HG03439 (cell line): ENCODE data around the gene APOB.
"Not testable (repeated sequence)": the region's sequence is repeated elsewhere in the genome, so short reads cannot be mapped to it uniquely, and the experiment has no call there.

Experiments
- ATAC-seq: cut with Tn5 transposase; IDR thresholded peaks from one replicate; pipeline ENCODE4 v1.9.1; 2021; ENCODE audit warnings: mild to moderate bottlenecking, moderate library complexity; ENCODE audit not compliant: unreplicated experiment

APOB gene

DNA sequence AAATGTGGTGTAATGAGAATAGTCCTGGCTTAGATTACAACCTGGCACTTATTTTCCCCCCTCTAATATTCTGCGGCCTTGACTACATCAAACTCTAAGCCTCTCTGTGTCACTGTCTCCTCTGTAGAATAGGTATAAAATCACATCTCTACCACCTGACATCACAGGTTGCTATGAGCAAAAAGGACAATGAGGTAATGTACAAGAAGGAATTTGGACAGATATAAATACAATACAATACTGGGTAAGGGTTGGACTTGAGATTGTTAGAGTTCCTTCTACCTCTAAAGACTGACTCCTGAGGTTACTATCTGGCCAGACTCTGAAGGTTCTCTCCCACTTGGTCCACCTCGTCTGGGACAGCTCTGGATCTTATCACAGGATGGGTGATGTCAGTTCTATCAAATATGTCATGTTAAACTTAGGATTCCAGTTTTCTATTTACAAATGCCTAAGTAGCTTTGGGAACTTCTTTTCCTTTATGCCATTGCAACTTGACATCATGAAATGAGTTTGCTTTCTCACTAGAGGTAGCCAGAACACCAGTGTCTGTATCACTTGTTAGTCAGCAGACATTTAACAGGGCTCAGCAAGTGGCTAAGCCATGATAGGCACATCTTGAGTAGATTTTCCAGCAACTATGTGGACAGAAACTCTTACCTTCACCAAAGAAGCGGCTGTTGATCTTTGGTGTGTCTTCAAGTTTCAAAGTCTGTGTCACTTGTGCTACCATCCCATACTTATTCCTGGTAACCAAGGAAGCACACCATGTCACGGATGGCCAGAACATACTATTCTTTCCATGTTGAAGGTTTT lies 9.5 kb downstream of the APOB start:
- ATAC-seq: no peak

DNA sequence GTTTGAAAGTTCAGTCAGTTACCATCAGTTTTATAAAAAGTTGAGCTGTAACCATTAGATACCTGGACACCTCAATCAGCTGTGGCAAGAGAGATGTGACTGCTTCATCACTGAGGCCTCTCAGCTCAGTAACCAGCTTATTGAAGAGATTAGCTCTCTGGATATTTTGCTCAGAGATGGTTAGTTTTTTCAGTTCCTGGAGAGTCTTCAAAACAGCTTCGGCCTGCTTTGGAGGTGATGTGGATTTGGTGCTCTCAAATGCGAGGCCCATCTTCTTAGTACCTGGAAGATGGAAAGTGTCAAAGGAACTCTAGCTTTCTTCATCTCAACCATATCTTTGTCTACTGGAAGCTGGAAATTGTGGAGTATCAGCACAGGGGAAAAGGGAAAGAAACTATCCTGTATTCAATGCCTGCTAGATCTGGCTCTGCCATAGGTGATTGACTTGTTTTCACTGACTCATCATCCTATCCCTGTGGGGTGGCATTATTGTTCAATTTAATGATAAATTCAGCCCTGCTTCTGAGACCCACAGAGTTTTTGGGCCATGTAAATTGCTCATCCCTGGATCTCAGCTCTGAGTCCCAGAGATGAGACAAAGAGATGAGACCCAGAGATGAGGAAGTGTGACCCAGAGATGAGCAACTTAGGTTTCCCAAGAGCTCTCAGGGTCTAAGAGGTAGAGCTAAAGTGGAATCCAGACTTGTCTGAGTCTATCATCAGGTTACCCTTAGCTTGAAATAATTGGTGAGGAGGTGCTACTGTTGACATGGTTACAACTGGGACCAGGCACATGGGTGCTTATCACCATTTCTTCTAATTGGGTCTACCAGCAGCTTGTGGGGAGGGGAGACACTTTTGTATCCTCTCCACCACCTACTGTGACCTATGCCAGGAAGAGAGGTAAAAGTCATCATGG lies 10.4 kb downstream of the APOB start:
- no peak for ATAC-seq

DNA sequence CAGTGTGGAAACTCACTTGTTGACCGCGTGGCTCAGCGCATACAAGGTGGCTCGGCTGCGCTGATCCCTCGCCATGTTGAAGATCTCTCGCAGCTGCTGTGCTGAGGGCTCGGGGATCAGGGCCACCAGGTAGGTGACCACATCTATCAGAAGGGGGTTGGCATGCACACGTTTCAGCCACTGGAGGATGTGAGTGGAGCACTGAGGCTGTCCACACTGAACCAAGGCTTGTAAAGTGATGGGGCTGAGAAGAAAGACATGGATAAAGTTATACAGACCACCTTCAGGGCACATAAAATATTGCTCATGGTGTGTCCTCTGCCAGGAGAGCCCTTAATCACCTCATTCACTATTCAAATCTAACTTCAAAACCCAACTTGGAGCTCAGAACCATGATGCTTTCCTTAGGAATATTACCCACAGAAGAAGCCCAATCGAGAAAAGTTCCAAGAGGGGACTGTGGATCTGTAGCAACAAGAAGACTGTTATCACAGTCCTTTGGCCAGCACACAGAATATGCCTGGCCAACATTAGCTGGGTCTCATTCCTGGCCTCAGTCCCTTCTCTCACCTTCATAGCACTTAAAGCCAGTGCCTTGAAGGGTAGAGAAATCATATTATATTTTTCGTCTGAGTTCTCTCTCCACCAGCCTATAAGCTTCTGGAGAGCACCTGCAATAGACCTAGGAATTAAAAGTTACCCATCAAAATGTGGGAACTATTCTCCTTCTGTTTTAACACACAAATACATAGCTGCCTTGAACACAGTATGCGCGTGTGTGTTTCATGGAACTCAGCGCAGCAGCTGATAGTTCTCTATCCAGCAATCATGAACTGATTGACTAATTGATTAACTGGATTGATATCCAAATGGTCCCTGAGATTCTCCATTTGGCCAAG lies 11.3 kb downstream of the APOB start:
- no peak for ATAC-seq

DNA sequence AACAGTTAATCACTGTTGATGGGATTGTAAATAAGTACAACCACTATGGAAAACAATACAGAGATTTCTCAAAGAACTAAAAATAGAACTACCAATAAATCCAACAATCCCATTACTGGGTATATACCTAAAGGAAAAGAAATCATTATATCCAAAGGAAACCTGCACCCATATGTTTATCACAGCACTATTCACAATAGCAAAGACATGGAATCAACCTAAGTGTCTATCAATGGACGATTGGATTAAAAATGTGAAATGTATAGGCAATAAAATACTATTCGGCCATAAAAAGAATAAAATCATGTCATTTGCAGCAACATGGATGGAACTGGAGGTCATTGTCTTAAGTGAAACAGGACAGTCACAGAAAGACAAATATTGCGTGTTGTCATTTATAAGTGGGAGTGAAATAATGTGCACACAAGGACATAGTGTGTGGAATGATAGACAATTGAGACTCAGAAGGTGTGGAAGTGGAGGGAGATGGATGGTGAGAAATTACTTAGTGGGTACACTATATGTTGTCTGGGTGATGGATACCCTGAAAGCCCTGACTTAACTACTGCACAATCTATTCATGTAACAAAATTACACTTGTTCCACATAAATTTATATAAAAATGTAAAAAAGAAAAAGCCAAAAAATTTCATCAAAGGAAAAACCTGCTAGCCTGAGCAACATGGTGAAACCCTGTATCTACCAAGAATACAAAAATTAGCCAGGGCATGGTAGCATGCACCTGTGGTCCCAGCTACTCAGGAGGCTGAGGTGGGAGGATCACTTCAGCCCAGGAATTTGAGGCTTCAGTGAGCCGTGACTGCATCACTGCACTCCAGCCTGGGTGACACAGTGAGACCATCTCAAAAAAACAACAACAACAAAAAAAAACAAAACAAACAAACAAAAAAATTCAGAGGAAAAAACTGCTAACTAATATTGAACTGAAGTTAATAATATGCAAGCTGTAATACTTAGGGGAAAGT lies 12.6 kb downstream of the APOB start:
- no peak for ATAC-seq

DNA sequence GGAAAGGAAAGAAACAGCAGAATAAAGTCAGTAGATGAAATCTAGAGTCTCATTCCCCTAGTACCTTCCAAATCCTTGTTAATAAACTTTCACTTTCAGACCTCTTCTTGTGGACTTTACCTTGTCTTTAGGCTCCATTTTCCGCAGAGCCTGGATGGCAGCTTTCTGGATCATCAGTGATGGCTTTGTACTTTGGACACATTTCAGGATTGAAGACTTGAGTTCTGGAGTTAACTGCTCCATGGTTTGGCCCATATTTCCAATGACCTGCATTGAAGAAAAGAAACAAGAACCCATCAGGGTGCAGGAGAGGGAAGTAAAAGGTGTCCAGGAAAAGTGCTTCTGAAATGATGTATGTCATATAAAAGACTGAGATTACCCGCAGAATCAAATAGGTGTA lies 14.4 kb downstream of the APOB start:
- no peak for ATAC-seq

DNA sequence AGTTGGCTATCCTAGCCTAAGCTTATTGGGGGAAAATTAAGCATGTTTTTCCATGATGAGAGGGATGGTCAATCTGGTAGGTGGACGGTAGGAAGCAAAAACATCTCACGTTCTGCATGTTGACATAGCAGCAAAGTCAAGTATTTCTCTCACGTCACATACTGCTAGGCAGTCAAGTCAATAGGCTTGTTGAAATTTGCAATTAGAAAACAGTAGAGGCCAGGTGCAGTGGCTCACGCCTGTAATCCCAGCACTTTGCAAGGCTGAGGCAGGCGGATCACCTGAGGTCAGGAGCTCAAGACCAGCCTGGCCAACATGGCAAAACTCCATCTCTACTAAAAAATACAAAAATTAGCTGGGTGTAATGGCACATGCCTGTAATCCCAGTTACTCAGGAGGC lies 14.9 kb downstream of the APOB start:
- not testable (repeated sequence) for ATAC-seq

DNA sequence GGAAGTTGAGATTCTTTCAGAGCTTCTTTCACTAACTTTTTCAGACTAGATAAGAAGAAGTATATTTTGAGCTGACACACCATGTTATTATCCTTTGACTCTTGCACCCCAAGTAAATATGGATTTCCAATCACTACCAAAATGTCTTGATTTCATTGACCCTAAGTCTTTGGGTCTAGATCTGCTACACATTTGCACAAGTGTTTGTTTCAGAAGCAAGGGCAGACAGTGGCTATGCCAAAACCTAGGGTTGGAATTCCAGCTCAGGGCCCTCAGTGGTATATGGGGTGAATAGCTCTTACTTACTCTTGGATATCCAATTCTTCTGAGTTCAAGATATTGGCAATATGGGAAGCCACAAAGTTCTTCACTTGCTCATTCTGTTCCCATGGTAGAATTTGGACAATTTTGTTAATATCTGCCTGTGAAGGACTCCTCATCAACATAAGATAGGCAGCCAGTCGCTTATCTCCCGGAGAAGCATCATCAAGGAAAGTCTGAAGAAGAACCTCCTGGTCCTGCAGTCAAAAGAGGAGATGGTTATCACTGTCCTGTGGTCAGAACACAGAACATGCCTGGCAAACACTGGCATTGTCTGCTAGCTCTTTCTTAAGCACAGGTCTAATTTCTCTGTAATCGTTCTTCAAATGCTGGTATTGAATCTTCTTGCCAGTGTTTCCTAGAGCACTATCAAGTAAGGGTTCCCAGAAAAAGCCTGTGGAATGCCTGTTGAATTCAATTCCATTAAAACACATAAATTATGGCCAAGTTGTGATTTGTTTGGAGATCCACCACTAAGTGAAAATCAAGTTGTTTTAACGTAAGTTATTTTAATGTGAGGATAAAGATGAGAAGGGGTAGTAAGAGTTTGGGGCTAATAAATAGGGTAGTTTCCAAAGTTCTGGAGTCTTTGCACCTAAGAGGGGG lies 15.6 kb downstream of the APOB start:
- no peak for ATAC-seq

DNA sequence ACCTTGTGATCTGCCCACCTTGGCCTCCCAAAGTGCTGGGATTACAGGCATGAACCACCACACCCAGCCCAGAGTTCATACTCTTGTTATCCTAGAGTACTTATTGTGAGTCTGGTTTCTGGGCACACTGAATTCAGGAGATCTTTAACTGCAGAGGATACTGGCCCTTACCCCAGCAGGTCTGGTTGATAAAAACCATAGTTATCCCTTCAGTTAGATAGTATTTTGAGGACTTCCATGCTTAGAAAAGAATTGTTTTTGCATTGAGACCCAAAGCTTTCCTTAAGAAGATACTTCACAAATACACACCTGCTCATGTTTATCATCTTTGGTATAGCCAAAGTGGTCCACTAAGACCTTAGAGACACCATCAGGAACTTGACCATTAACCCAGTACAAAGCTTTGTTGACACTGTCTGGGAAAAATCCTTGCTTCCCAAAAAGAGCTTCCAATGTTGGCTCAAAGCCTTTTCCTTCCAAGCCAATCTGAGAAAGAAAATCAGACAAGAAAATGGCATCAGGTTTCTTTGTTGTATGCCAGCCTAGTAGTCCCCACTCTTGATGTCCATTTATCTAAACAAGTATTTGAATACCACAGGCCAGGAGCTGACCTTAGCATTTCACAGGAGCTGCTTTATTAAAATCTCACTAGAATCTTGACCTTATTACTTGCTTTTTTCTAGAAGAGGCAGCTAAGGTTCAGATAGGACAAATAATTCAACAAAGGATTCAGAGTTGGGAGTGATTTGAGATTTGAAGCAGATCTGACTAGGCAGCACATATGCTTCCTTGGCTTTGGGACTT lies 17.2 kb downstream of the APOB start:
- ATAC-seq: no peak

DNA sequence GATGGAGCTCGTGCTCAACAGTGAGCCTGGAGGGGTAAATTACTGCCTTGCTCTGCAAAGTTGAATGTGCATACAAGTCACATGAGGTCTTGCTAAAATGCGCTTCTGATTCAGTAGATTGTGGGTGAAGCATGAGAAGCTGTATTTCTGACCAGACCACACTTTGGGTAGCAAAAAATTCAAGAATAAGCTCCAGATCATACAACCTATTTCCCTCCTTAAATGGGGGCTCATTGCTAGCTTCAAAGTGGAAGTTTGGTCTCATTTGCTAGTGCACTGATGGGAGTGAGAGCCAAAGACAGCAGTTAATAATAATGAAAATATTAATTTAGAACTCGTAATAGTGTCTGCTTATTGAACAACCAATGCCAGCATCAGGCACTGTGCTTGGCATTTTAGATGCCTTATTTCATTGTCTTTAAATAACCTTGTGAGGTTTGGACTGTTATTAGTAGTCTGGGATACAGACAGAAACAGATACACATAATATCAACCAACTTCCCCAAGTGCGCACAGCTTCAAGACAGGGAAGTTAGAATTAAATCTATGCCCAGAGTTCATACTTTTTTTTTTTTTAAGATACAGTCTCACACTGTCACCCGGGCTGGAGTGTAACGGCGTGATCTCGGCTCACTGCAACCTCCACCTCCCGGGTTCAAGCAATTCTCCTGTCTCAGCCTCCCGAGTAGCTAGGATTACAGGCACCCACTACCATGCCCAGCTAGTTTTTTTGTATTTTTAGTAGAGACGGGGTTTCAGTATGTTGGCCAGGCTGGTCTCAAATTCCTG lies 18.0 kb downstream of the APOB start:
- no peak for ATAC-seq

DNA sequence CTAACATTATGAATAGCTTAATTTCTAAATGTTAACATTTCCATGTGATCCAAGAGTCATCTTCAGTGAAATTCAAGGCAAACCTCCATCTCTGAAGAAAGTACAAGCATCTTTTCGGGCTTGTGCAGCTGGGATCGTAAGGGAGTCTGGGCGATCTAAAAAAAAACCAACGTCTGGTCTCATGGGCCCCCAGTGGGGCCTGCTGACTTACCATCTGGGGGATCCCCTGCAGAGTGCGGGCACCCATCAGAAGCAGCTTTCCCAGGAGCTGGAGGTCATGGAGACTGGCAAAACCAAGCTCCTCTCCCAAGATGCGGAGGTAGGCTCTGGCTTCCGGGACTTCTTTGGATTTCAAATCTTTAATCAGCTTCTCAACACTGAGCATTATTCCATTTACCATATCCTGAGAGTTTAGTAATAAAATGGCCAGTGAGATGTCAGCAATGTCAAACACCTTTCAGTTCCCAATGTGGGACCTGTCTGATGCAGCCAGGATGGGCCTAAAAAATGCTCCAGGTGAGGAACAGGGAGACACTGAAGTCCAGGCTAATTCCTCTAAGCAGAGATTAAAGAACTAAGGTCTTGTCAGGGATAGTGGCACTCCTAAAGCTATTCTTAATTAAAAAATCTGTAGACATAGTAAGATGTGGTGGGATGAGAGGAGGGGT lies 19.0 kb downstream of the APOB start:
- no peak for ATAC-seq

DNA sequence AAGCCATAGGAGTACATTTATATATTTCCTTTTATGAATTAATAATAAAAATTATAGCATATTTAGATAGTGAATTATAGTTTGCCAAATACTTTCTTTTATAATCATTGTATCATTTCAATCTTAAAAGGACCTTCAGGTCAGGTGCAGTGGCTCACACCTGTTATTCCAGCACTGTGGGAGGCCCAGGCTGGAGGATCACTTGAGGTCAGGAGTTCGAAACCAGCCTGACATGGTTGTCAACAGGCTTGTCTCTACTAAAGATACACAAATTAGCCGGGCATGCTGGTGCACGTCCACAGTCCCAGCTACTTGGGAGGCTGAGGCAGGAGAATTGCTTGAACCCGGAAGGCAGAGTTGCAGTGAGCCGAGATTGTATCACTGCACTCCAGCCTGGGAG lies 19.7 kb downstream of the APOB start:
- ATAC-seq: no peak

DNA sequence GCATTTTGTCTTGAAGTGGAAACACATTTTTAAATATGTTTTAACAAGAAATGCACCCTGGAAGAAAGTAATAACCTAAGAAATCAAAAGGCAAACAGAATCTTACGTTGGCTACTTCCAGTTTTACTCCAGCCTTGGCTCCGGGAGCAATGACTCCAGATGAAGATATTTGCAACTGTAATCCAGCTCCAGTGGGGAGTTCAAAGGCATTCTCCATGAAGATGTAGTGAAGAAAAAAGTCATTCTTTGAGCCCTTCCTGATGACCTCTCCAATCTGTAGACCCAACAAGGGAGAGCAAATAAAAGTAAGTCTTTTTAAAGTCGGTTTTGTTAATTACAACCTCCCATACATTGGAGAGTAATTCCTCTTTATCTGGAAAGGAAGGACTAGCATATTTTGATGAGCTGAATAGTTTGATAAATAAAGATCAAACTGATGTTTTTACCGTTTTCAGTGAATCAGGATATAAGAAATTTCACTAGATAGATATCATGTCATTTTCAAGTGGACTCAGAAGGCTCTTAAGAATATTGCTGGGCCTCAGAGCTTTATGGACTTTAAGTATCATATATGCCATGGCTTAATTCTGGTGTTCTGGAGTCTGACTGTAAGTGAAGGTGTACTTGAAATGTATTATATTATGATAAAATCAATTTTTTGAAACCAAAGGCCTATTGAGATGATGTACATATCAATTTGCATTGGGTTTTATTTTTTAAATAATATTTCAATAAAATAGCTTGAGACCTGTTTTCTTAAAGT lies 20.3 kb downstream of the APOB start:
- ATAC-seq: no peak

DNA sequence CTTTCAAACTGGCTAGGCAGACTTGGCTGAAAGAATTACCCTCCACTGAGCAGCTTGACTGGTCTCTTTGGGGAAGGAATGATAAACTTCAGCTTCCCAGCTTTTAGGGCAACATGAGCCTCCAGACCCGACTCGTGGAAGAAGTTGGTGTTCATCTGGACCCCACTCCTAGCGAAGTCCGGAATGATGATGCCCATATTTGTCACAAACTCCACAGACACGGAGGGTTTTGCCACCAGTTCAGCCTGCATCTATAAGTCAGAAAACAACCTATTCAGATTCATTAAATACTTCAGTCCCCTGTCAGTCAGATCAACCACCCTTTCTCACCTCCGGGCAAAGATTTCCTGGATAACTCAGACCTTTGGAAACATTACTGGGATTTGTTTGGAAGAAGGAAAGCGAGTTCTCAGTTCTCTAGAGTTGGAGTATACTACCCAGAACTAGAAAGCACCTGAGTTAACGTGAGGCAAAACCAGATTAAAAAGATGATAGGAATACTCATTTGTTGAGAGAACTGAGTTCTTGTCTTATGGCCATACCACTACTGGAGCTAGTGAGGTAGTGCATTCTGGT lies 21.0 kb downstream of the APOB start:
- ATAC-seq: no peak

DNA sequence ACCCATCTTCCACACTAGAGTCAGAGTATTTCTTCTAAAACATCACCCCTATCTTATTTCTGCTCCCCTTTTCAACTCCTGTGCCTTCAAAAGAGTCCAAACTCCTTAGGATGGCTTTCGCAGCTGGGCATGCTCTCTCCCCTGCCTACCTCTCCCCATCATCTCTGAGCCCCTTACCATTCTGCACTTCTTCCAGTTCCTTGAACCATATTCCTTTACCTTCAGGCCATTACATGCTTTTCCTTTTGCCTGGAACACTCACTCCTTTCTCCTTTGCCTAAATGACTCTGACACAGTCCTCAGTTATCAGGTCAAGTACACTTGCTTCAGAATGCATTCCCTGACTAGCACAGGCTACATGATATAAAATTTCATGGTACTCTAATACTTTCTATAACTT lies 22.4 kb downstream of the APOB start:
- ATAC-seq: no peak

DNA sequence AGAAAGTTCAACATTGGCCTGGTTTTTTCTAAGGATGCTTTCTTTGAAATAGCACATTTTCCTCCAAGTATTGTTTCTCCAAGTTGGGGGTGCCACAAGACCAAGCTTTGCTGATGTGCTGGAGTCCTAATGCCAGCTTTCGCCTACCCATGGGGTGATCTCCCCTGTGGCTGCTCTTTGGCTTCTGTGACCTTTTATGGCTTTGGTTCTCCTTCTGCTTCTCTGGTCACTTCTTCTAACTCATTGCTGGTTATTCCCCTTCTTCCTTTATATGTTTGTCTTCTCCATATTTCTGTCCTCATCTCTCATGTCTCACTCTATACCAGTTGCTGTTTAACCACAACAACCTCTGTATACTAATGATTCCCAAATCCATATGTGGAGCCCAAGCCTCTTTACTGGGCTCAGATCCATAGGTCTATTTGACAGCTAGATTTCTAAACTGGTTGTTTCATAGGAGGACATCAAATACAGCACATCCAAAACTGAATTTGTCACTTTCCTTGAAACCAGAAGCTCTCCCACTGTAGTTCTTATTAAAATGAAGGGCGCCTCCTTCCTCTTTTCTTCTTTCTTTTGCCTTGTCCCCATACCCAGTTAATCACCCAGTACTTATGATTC lies 23.1 kb downstream of the APOB start:
- no peak for ATAC-seq
